Cardiac atrium fibroblast (primary cell): ENCODE results near the gene FGD1. TPM values are rescaled to one million over a fixed set of nuclear protein-coding genes. Genes with fewer than 3 reads are reported as not detected.

Source experiments
- total RNA-seq: library from RNA; depleted of rRNA; stranded (reverse); fragments of >200 nt; gene quantifications from 2 replicates; pipeline ENCODE4 v1.2.3, GENCODE V29; 2015

FGD1 gene
- 6.5 and 8.4 TPM in 2 replicates for total RNA-seq

DNA sequence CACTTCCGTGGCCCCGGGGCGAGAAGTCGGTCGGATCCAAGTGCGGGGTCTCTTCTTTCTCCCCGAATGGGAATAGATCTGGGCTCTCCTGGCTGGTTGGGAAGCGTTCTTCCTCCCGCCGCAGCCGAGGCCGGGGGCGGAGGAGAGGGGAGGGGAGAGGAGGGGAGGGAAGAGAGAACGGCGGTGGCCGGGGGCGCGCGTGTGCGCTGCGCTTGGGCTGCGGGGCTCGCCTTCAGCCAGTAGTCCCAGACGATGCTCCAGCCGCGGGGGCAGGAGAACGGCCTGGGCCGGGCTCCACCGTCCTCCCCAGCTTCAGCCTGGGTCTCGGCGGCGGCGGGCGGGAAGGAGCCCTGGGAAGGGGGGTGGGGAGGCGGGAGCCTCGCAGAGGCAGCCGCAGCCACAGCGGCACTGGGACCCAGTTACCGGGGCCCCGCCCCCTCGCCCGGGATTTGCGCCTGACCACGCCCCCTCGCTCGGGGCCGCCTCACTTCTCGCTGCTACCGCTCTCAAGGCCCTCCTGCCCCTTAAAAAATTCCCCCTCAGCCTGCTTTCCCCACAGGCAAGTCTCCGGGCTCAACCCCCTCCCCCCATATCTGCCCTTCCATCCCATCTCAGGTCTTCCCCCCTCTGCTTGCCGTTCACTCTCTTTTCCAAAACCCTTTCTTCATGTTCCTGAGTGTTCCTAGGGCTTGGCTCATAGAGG, at the start of gene FGD1:
FGD1 (minus strand) TSS at position 421 of the 703 bp plus-strand sequence. CDS start 802 bp downstream, outside the sequence.

DNA sequence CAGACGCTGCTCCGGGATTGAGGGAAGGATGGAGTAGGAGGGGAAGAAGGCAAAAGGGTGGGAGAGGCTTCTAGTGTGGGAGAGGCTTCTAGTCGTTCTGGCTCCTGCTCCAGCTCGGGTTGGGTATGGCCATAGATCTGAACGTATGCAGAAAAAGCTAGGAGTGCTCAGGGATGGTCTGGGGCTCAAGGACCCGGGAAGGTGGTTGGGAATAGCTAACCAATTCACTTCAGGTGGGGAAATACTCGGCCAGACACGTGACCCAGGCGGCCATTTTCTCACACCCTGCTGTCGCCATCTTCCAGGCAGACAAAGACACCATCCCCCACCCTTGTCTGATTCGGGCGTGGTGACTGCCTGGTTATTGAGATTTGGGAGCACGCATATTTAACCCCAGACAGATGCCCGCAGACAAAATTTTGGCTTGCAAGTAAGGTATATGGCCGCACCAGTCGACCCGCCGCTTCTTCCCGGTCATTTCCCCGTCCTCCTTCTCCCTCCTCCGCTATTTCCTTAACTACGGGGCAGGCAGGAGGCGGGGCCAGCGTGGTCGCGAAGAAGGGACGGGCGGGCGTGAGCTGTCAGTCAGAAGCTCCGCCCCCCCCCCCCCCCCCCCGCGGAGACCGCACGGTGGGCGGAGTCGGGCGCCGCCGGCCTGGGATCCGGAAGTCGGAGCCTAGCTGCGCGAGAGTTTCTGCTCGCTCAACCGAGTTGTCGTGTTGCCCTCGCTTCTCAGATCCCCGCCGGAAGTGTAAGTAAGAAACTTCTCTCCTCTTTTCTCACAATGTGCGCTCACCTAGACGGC, 33.7 kb upstream of the FGD1 start, which contains the start of gene GNL3L:
GNL3L (plus strand) TSS at position 668 of the 805 bp plus-strand sequence. CDS start 2,348 bp downstream, outside the sequence.

DNA sequence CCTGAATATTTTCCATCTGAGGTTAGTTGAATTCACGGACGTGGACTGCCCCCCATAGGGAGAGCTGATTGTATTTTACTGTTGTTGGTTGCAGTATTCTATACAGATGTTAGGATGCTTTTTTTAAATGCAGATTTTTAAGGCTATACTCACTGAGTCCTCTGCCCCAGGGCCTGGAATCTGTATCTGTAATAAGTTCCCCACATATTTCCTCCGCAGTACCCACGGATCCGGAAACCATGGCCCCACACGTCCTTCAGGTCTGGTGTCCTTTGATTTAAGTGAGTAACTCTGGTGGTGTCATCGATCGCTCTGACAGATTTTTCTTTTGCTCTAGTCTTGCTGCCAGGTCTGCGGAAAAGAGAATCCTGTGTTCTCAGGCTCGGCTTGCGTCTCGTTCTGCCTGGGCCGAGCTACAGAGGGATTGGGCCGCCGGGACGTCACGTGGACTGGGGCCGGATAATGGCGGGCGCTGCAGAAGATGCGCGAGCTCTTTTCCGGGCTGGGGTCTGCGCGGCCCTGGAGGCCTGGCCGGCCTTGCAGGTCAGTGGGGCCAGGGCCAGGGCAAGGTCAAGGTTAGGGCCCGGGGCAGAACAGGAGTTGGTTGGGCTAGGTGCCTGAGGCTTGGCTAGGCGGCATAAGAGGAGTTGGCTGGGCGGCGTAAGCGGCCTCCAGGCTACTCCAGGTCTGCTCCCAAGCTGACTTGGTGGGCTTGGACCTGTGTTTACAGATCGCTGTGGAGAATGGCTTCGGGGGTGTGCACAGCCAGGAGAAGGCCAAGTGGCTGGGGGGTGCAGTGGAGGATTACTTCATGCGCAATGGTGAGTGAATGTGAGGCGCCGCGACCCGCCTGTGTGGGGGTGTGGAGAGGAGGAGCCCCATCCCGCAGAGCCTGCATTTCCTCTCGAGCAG, 55.8 kb downstream of the FGD1 start, which contains the start of gene TSR2:
TSR2 (plus strand) TSS at position 445 of the 912 bp plus-strand sequence; CDS start at position 463, 18 bp downstream.

Other genes starting within 250 kb of the FGD1 start
- gene WNK3, start 138.2 kb downstream of the FGD1 start, total RNA-seq = 1.4 and 4.7 TPM in 2 replicates
- gene TSR2, start 55.8 kb downstream of the FGD1 start, total RNA-seq = 11.7 and 14.6 TPM in 2 replicates
- gene GNL3L, start 34.0 kb upstream of the FGD1 start, total RNA-seq = 26.6 and 27.4 TPM in 2 replicates